Smooth muscle cell (in vitro differentiated cells): ENCODE results near the gene SERTM1. TPM values are rescaled to one million over a fixed set of nuclear protein-coding genes. Genes with fewer than 3 reads are reported as not detected.

Source experiments
- polyA plus RNA-seq: library from polyadenylated mRNA; unstranded; fragments of >200 nt; fragmentation: Nextera tagmentation; extraction: Ambion mirVana; gene quantifications from 2 replicates; pipeline ENCODE4 v1.2.1, GENCODE V29; 2016
- total RNA-seq: library from RNA; depleted of rRNA; stranded (reverse); fragments of >200 nt; gene quantifications from 2 replicates; pipeline ENCODE4 v1.2.3, GENCODE V29; 2014

The SERTM1 gene
- total and polyA plus RNA-seq, 2 experiments from 2014 or later, result not detected

Other genes starting within 250 kb of the SERTM1 start
- gene CCNA1, start 241.5 kb upstream of the SERTM1 start, total RNA-seq, result 0.63 and 1.1 TPM in 2 replicates
- not detected in 2 replicates for gene CCNA1, start 241.5 kb upstream of the SERTM1 start, polyA plus RNA-seq
- gene RFXAP, start 145.2 kb downstream of the SERTM1 start, total RNA-seq, result 0.81 and 1.3 TPM in 2 replicates
- 1.7 and 2.9 TPM in 2 replicates for gene RFXAP, start 145.2 kb downstream of the SERTM1 start, polyA plus RNA-seq
- 7.1 and 11.5 TPM in 2 replicates for gene SMAD9, start 246.2 kb downstream of the SERTM1 start, total RNA-seq
- gene SMAD9, start 246.2 kb downstream of the SERTM1 start, polyA plus RNA-seq, result 6.6 and 7.1 TPM in 2 replicates